Astrocyte of the spinal cord (primary cell): ENCODE data around the gene TEX11.
"Not testable (repeated sequence)": the region's sequence is repeated elsewhere in the genome, so short reads cannot be mapped to it uniquely, and the experiment has no call there.

Source experiments
- DNase-seq: peaks from one replicate; pipeline ENCODE4 v3.0.0; 2011; ENCODE audit warnings: low read depth, low spot score
- H3K4me3 ChIP-seq: 2 replicates; pipeline ENCODE4 v1.5.1; 2011; ENCODE audit warnings: low read depth, mild to moderate bottlenecking, low read length, moderate library complexity
- in situ Hi-C: cut with HindIII; loops from 2 replicates; pipeline ENCODE4 v1.10.0; 2017; ENCODE audit warnings: low sequenced_read_pairs
- TF ChIP-seq, protein P1 (sequence below): IDR thresholded peaks from 2 replicates; pipeline ENCODE4 v1.5.1; 2012; ENCODE audit warnings: low read depth, mild to moderate bottlenecking, low read length, inconsistent platforms

TEX11 gene

DNA sequence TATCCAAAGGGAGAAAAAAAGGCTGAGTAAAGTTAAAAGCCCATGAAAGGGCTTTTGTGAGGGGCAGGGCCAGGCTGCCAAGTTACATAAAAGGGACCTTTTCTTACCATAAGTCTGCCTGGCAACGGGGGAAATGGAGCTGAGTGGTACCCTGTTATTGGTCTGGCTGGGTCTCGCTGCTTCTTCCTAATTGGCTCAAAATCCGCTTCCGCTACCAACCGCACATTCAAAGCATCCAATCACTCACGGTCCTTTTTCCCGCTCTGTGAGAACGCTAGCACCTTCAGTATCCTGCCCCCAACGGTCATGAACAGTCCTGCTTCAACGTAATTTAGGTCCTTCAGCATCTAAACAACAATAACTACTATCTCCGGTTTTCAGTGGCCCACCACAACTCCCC, 611 bp downstream of the TEX11 start:
- no peak for DNase-seq
- in situ Hi-C loops, result no loop called here
- H3K4me3 ChIP-seq, result no peak overlapping the region
- TF ChIP-seq, protein P1, sequence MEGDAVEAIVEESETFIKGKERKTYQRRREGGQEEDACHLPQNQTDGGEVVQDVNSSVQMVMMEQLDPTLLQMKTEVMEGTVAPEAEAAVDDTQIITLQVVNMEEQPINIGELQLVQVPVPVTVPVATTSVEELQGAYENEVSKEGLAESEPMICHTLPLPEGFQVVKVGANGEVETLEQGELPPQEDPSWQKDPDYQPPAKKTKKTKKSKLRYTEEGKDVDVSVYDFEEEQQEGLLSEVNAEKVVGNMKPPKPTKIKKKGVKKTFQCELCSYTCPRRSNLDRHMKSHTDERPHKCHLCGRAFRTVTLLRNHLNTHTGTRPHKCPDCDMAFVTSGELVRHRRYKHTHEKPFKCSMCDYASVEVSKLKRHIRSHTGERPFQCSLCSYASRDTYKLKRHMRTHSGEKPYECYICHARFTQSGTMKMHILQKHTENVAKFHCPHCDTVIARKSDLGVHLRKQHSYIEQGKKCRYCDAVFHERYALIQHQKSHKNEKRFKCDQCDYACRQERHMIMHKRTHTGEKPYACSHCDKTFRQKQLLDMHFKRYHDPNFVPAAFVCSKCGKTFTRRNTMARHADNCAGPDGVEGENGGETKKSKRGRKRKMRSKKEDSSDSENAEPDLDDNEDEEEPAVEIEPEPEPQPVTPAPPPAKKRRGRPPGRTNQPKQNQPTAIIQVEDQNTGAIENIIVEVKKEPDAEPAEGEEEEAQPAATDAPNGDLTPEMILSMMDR, result no peak

DNA sequence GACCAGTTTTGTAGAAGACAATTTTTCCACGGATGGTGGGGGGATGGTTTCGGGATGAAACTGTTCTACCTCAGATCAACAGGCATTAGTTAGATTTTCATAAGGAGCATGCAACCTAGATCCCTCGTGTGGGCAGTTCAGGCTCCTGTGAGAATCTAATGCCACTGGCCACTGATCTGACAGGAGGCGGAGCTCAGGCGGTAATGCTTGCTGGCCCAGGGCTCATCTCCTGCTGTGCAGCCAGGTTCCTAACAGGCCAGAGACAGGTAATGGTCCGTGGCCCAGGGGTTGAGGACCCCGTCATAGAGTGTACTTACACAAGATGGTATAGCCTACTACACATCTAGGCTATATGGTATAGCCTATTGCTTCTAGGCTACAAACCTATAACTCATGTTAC, 7.0 kb downstream of the TEX11 start:
- DNase-seq, result no peak
- in situ Hi-C loops, result no loop called here
- H3K4me3 ChIP-seq, result no peak overlapping the region
- TF ChIP-seq, protein P1, result no peak

DNA sequence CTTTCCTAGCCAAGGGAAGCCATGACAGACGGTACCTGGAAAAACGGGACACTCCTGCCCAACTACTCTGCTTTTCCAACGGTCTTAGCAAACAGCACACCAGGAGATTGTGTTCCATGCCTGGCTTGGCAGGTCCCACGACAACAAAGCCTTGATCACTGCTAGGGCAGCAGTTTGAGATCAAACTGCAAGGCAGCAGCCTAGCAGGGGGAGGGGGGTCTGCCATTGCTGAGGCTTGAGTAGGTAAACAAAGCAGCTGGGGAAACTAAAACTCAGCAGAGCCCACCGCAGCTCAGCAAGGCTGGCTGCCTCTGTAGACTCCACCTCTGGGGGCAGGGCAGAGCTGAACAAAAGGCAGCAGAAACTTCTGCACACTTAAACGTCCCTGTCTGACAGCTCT, 18.1 kb downstream of the TEX11 start:
- H3K4me3 ChIP-seq, in situ Hi-C loops, DNase-seq: not testable (repeated sequence)

DNA sequence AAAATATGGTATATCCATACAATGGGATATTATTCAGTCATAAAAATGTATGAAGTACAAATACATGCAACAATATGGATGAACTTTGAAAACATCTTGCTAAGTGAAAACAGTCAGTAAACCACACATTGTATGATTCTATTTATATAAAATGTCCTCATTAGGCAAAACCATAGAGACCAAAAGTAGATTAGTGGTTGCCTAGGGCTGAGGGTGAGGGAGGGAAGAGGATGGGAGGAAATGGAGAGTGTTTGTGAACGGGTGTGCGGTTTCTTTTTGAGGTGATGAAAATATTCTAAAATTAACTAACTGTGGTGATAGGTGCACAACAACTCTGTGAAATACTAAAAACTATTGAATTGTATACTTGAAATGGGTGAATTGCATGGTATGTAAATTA, 29.6 kb downstream of the TEX11 start:
- TF ChIP-seq, protein P1, result no peak
- DNase-seq, result no peak
- in situ Hi-C loops, result no loop called here
- H3K4me3 ChIP-seq, result no peak overlapping the region

DNA sequence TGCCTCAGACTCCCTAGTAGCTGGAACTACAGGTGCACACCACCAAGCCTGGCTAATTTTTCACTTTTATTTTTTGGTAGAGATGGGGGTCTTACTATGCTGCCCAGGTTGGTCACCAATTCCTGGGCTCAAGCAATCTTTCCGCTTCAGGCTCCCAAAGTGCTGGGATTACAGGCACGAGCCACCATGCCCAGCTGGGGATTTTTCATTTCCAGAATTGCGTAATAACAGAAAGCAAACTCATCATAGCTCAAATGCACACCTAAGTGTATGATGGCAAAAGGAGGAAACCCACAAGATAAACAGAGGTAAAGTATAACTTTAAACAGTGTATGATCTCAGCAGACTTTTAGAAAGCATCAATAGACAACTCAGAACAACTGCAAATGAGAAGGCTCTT, 56.2 kb downstream of the TEX11 start:
- in situ Hi-C loops, result no loop called here
- H3K4me3 ChIP-seq, result no peak overlapping the region
- TF ChIP-seq, protein P1, result no peak
- DNase-seq, result no peak

DNA sequence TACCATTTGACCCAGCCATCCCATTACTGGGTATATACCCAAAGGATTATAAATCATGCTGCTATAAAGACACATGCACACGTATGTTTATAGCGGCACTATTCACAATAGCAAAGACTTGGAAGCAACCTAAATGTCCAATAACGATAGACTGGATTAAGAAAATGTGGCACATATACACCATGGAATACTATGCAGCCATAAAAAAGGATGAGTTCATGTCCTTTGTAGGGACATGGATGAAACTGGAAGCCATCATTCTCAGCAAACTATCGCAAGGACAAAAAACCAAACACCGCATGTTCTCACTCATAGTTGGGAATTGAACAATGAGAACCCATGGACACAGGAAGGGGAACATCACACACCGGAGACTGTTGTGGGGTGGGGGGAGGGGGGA, 64.4 kb downstream of the TEX11 start:
- in situ Hi-C loops, DNase-seq, H3K4me3 ChIP-seq: not testable (repeated sequence)

DNA sequence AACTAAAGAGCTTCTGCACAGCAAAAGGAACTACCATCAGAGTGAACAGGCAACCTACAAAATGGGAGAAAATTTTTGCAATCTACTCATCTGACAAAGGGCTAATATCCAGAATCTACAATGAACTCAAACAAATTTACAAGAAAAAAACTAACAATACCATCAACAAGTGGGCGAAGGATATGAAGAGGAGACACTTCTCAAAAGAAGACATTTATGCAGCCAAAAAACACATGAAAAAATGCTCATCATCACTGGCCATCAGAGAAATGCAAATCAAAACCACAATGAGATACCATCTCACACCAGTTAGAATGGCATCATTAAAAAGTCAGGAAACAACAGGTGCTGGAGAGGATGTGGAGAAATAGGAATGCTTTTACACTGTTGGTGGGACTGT, 64.9 kb downstream of the TEX11 start:
- H3K4me3 ChIP-seq, DNase-seq, in situ Hi-C loops: not testable (repeated sequence)

DNA sequence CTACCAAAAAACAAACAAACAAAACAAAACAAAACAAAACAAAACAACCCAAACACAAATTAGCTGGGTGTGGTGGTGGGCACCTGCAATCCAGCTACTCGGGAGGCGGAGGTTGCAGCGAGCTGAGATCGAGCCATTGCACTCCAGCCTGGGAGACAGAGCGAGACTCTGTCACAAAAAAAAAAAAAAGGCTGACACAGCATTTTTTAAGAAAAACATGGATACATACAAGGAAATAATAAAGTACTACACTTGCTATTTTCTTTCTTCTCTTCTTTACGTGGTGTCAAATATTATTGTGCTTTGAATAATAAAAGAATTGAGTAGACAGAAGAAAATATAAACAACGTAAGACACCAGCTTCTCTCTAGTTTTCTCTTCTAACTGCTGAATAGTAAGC, 73.9 kb downstream of the TEX11 start:
- DNase-seq, result no peak
- no peak overlapping the region for H3K4me3 ChIP-seq
- in situ Hi-C loops, result no loop called here
- TF ChIP-seq, protein P1, result no peak
